ENCODE measurements around the gene TTPAL. TPM values are rescaled to one million over a fixed set of nuclear protein-coding genes. Genes with fewer than 3 reads are reported as not detected.

The TTPAL gene
- total and polyA plus RNA-seq, 10 of the 15 experiments (the other 5 are each of a cell fraction or from before 2014, with no cell fraction given) = 4.0 to 24.0 (median 9.3) TPM

DNA sequence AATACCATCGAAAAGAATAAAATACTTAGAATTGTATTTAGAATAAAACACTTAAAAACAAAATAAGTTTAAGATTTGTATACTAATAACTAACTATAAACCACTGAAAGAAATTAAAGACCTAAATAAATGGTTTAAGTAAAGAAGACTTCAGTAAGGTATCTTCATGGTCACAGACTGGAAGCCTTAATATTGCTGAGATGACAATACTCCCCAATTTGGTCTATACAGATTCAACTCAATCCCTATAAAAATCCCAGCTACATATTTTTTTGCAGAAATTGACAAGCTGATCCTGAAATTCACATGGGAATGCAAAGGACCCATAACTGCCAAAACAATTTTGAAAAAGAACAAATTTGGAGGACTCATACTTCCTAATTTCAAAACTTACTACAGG lies 27.3 kb downstream of the TTPAL start:
- BruUV-seq (replicated peaks) = no TSS peak
- CTCF ChIA-PET = interaction anchor here (0.9 to 2.0 kb wide), 3 partner anchors 12 to 19 kb away, joined by 3 to 5 read pairs (median 5); partner anchors contain the start of gene SERINC3
- no peak for TF ChIP-seq RFX5 (IDR thresholded peaks at IDR 0.05; ENCODE audit: low read depth, low read length)
- TF ChIP-seq NFYB (IDR thresholded peaks at IDR 0.05; ENCODE audit: insufficient read depth, low read depth, low read length) = no peak
- TF ChIP-seq ZNF687 (IDR thresholded peaks at IDR 0.05) = no peak
- TF ChIP-seq, protein P1, sequence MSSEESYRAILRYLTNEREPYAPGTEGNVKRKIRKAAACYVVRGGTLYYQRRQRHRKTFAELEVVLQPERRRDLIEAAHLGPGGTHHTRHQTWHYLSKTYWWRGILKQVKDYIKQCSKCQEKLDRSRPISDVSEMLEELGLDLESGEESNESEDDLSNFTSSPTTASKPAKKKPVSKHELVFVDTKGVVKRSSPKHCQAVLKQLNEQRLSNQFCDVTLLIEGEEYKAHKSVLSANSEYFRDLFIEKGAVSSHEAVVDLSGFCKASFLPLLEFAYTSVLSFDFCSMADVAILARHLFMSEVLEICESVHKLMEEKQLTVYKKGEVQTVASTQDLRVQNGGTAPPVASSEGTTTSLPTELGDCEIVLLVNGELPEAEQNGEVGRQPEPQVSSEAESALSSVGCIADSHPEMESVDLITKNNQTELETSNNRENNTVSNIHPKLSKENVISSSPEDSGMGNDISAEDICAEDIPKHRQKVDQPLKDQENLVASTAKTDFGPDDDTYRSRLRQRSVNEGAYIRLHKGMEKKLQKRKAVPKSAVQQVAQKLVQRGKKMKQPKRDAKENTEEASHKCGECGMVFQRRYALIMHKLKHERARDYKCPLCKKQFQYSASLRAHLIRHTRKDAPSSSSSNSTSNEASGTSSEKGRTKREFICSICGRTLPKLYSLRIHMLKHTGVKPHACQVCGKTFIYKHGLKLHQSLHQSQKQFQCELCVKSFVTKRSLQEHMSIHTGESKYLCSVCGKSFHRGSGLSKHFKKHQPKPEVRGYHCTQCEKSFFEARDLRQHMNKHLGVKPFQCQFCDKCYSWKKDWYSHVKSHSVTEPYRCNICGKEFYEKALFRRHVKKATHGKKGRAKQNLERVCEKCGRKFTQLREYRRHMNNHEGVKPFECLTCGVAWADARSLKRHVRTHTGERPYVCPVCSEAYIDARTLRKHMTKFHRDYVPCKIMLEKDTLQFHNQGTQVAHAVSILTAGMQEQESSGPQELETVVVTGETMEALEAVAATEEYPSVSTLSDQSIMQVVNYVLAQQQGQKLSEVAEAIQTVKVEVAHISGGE (CRISPR knock-in tag; IDR thresholded peaks at IDR 0.05) = no peak
- TF ChIP-seq, protein P2, sequence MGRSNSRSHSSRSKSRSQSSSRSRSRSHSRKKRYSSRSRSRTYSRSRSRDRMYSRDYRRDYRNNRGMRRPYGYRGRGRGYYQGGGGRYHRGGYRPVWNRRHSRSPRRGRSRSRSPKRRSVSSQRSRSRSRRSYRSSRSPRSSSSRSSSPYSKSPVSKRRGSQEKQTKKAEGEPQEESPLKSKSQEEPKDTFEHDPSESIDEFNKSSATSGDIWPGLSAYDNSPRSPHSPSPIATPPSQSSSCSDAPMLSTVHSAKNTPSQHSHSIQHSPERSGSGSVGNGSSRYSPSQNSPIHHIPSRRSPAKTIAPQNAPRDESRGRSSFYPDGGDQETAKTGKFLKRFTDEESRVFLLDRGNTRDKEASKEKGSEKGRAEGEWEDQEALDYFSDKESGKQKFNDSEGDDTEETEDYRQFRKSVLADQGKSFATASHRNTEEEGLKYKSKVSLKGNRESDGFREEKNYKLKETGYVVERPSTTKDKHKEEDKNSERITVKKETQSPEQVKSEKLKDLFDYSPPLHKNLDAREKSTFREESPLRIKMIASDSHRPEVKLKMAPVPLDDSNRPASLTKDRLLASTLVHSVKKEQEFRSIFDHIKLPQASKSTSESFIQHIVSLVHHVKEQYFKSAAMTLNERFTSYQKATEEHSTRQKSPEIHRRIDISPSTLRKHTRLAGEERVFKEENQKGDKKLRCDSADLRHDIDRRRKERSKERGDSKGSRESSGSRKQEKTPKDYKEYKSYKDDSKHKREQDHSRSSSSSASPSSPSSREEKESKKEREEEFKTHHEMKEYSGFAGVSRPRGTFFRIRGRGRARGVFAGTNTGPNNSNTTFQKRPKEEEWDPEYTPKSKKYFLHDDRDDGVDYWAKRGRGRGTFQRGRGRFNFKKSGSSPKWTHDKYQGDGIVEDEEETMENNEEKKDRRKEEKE (IDR thresholded peaks at IDR 0.05) = no peak
- TF ChIP-seq ZBTB4 (CRISPR knock-in tag; IDR thresholded peaks at IDR 0.05) = no peak
- no peak for TF ChIP-seq NR2F1 (conservative IDR thresholded peaks at IDR 0.05)
- TF ChIP-seq SREBF2 (IDR thresholded peaks at IDR 0.05; ENCODE audit: low read length) = no peak
- no peak for TF ChIP-seq ZSCAN29 (IDR thresholded peaks at IDR 0.05)

More for the DNA sequence above, 27.3 kb downstream of the TTPAL start:
- Histone ChIP-seq H3K27ac (ENCODE audit: control insufficient read depth, insufficient read depth) (no peak overlapping the region), H3K9me3 (replicated peaks; ENCODE audit: control insufficient read depth, insufficient read depth, low read length) (no peaks in the 10 kb centered on the region), H3K79me2 (ENCODE audit: control insufficient read depth, insufficient read depth, low read length) (no peaks in the 10 kb centered on the region), H2AFZ (ENCODE audit: control insufficient read depth, low read depth, low read length) (no peak overlapping the region), H3K4me2 (ENCODE audit: control insufficient read depth, insufficient read depth) (no peak overlapping the region), H3K4me3 (no peak overlapping the region), H4K20me1 (ENCODE audit: control insufficient read depth, insufficient read depth) (no peaks in the 10 kb centered on the region), H3K9ac (ENCODE audit: control insufficient read depth, insufficient read depth, low read length) (no peak overlapping the region), H3K4me1 (ENCODE audit: control insufficient read depth, insufficient read depth, low read length) (no peaks in the 10 kb centered on the region), H3K36me3 (ENCODE audit: control insufficient read depth in 2 of 2, insufficient read depth in 2 of 2, low read length in 1 of 2) (peaks cover 16 to 38% of the 10 kb centered on the region in 2 experiments), H3K27me3 (replicated peaks in 1 of 2; ENCODE audit: control insufficient read depth in 2 of 2, insufficient read depth in 2 of 2, low read length in 1 of 2) (no peaks in the 10 kb centered on the region)
- ATAC-seq (no peak), DNase-seq (ENCODE audit: low read depth, low spot score) (no peak), FAIRE-seq (no peak)
- ChIA-PET RAD21 (ENCODE audit: unreplicated experiment) (interaction anchor here (0.7 kb wide), 1 partner anchor 107 kb away, joined by 3 read pairs; no protein-coding TSS in a partner anchor), SMC1A (ENCODE audit: uncharacterized antibody, unreplicated experiment) (no interaction called here), POLR2A (interaction anchor here (0.8 kb wide), 1 partner anchor 180 kb away, joined by 3 read pairs; no protein-coding TSS in a partner anchor)
- 91% methylated on average over 1 of the region's 1 CpG for WGBS (ENCODE audit: insufficient coverage, insufficient replicate concordance, low lambda C conversion rate, missing lambda C conversion rate)
- in situ Hi-C loops (cut with MboI) (no loop called here), intact Hi-C loops (cut with micrococcal nuclease; ENCODE audit: unreplicated experiment) (no loop called here)

All from GM12878 (cell line).